ENCODE measurements around the gene CCR7. TPM values are rescaled to one million over a fixed set of nuclear protein-coding genes. Genes with fewer than 3 reads are reported as not detected.
"Not testable (repeated sequence)": the region's sequence is repeated elsewhere in the genome, so short reads cannot be mapped to it uniquely, and the experiment has no call there.

CCR7 gene
- polyA plus RNA-seq, 4 donors = 0.34 to 0.48 (median 0.44) TPM

- DNase-seq (ENCODE audit: low read depth in 4 of 4, low spot score in 2 of 4) = no peak
Observed at GRCh38 chr17:40597556-40598300, 32.5 kb upstream of the CCR7 start.

- DNase-seq (ENCODE audit: low read depth in 4 of 4, low spot score in 2 of 4) = no peak
Observed at GRCh38 chr17:40597156-40597555, 31.9 kb upstream of the CCR7 start.

- DNase-seq (ENCODE audit: low read depth in 4 of 4, low spot score in 2 of 4) = no peak
Observed at GRCh38 chr17:40596261-40596919, 31.1 kb upstream of the CCR7 start.

GRCh38 chr17:40590742-40591141, 25.5 kb upstream of the CCR7 start:
- DNase-seq (ENCODE audit: low read depth in 4 of 4, low spot score in 2 of 4) = no peak

GRCh38 chr17:40588552-40588951, 23.3 kb upstream of the CCR7 start:
- no peak for DNase-seq (ENCODE audit: low read depth in 4 of 4, low spot score in 2 of 4)

GRCh38 chr17:40586264-40586663, 21.0 kb upstream of the CCR7 start:
- not testable (repeated sequence) for DNase-seq (ENCODE audit: low read depth in 4 of 4, low spot score in 2 of 4)

GRCh38 chr17:40584950-40585349, 19.7 kb upstream of the CCR7 start:
- not testable (repeated sequence) for DNase-seq (ENCODE audit: low read depth in 4 of 4, low spot score in 2 of 4)

GRCh38 chr17:40582328-40582901, 17.1 kb upstream of the CCR7 start:
- no peak for DNase-seq (ENCODE audit: low read depth in 4 of 4, low spot score in 2 of 4)

GRCh38 chr17:40580140-40580539, 14.9 kb upstream of the CCR7 start:
- DNase-seq (ENCODE audit: low read depth in 4 of 4, low spot score in 2 of 4) = no peak

- no peak for DNase-seq (ENCODE audit: low read depth in 4 of 4, low spot score in 2 of 4)
Observed at GRCh38 chr17:40579471-40579870, 14.2 kb upstream of the CCR7 start.

- no peak for DNase-seq (ENCODE audit: low read depth in 4 of 4, low spot score in 2 of 4)
Observed at GRCh38 chr17:40577611-40578065, 12.4 kb upstream of the CCR7 start.

- DNase-seq (ENCODE audit: low read depth in 4 of 4, low spot score in 2 of 4) = no peak
Observed at GRCh38 chr17:40576113-40576740, 11.0 kb upstream of the CCR7 start.

GRCh38 chr17:40574292-40574691, 9.0 kb upstream of the CCR7 start:
- no peak for DNase-seq (ENCODE audit: low read depth in 4 of 4, low spot score in 2 of 4)

GRCh38 chr17:40572245-40572993, 7.1 kb upstream of the CCR7 start:
- DNase-seq (ENCODE audit: low read depth in 4 of 4, low spot score in 2 of 4) = not testable (repeated sequence)

GRCh38 chr17:40568074-40568836, 3.0 kb upstream of the CCR7 start:
- DNase-seq (ENCODE audit: low read depth in 4 of 4, low spot score in 2 of 4) = no peak

GRCh38 chr17:40567377-40567776, 2.1 kb upstream of the CCR7 start:
- DNase-seq (ENCODE audit: low read depth in 4 of 4, low spot score in 2 of 4) = no peak

GRCh38 chr17:40565769-40566409, 617 bp upstream of the CCR7 start:
- no peak for DNase-seq (ENCODE audit: low read depth in 4 of 4, low spot score in 2 of 4)

- no peak for DNase-seq (ENCODE audit: low read depth in 4 of 4, low spot score in 2 of 4)
Observed at GRCh38 chr17:40564195-40564882, 933 bp downstream of the CCR7 start.
